Measurements from ENCODE around the gene FAM222A.

Gene FAM222A

GRCh38 chr12:109814600-109815150, 101.0 kb downstream of the FAM222A start:
- TF ChIP-seq EZH2phosphoT487 (IDR thresholded peaks at IDR 0.05; ENCODE audit: borderline replicate concordance, low read length): no peak
- no peak for TF ChIP-seq CTCF (IDR thresholded peaks at IDR 0.05; ENCODE audit: low read depth, low read length, poor library complexity, severe bottlenecking)
- Histone ChIP-seq H3K9me3 (ENCODE audit: control insufficient read depth, insufficient read depth, low read length) (no peaks in the 10 kb centered on the region), H3K27ac (ENCODE audit: low read depth, low read length) (no peak overlapping the region), H3F3A (ENCODE audit: control insufficient read depth, insufficient read depth) (no peaks in the 10 kb centered on the region), H3K4me1 (ENCODE audit: control insufficient read depth, low read length) (no peaks in the 10 kb centered on the region), H3K4me3 (ENCODE audit: low read length) (no peak overlapping the region), H4K20me1 (ENCODE audit: control insufficient read depth, insufficient read depth, low read depth, low read length) (no peaks in the 10 kb centered on the region), H3K79me2 (ENCODE audit: control insufficient read depth, low read length) (no peaks in the 10 kb centered on the region), H3K9me2 (replicated peaks; ENCODE audit: control insufficient read depth, low read length) (no peaks in the 10 kb centered on the region), H3K27me3 (ENCODE audit: control insufficient read depth, low read length) (peaks cover 3% of the 10 kb centered on the region; the same call in 1 of the 2 replicates), H3K36me3 (ENCODE audit: control insufficient read depth, low read length) (no peaks in the 10 kb centered on the region), H3K4me2 (ENCODE audit: low read length) (no peak overlapping the region)

DNA sequence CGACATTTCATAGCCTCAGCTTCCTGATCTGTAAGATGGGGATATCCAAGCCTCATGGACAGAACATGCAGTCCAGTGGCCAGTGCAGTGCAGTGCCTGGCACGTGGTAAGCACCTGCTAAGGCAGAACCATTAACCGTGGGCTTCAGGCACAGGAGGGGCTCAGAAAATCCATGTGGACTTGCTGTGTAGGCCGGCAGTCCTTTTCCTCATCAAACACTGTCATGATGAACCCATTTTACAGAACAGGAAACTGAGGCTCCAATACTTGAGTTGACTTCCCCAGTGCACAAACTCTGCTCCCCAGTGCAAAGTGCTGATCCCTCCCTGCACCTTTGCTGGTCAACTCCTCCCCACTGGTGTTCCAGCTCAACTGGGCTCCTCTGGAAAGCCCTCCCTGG, 101.6 kb downstream of the FAM222A start:
- Histone ChIP-seq H3K4me3 (ENCODE audit: low read length) (no peak overlapping the region), H3K27me3 (ENCODE audit: control insufficient read depth, low read length) (peaks cover 3% of the 10 kb centered on the region; the same call in 1 of the 2 replicates), H3K9me2 (replicated peaks; ENCODE audit: control insufficient read depth, low read length) (no peaks in the 10 kb centered on the region), H3K4me2 (ENCODE audit: low read length) (no peak overlapping the region), H3K27ac (ENCODE audit: low read depth, low read length) (no peak overlapping the region), H3K9me3 (ENCODE audit: control insufficient read depth, insufficient read depth, low read length) (no peaks in the 10 kb centered on the region), H4K20me1 (ENCODE audit: control insufficient read depth, insufficient read depth, low read depth, low read length) (no peaks in the 10 kb centered on the region), H3F3A (ENCODE audit: control insufficient read depth, insufficient read depth) (no peaks in the 10 kb centered on the region), H3K79me2 (ENCODE audit: control insufficient read depth, low read length) (no peaks in the 10 kb centered on the region), H3K4me1 (ENCODE audit: control insufficient read depth, low read length) (no peaks in the 10 kb centered on the region), H3K36me3 (ENCODE audit: control insufficient read depth, low read length) (no peaks in the 10 kb centered on the region)
- TF ChIP-seq EZH2phosphoT487 (IDR thresholded peaks at IDR 0.05; ENCODE audit: borderline replicate concordance, low read length): no peak
- TF ChIP-seq CTCF (IDR thresholded peaks at IDR 0.05; ENCODE audit: low read depth, low read length, poor library complexity, severe bottlenecking): no peak

- Histone ChIP-seq H3K36me3 (ENCODE audit: control insufficient read depth, low read length) (no peaks in the 10 kb centered on the region), H3K4me2 (ENCODE audit: low read length) (no peak overlapping the region), H3K4me3 (ENCODE audit: low read length) (no peak overlapping the region), H3K4me1 (ENCODE audit: control insufficient read depth, low read length) (no peaks in the 10 kb centered on the region), H3K9me3 (ENCODE audit: control insufficient read depth, insufficient read depth, low read length) (no peaks in the 10 kb centered on the region), H3K27me3 (ENCODE audit: control insufficient read depth, low read length) (peaks cover 3% of the 10 kb centered on the region; the same call in 1 of the 2 replicates), H3K79me2 (ENCODE audit: control insufficient read depth, low read length) (no peaks in the 10 kb centered on the region), H4K20me1 (ENCODE audit: control insufficient read depth, insufficient read depth, low read depth, low read length) (no peaks in the 10 kb centered on the region), H3F3A (ENCODE audit: control insufficient read depth, insufficient read depth) (no peaks in the 10 kb centered on the region), H3K9me2 (replicated peaks; ENCODE audit: control insufficient read depth, low read length) (no peaks in the 10 kb centered on the region), H3K27ac (ENCODE audit: low read depth, low read length) (no peak overlapping the region)
- TF ChIP-seq EZH2phosphoT487 (IDR thresholded peaks at IDR 0.05; ENCODE audit: borderline replicate concordance, low read length): no peak
- TF ChIP-seq CTCF (IDR thresholded peaks at IDR 0.05; ENCODE audit: low read depth, low read length, poor library complexity, severe bottlenecking): no peak
Observed at GRCh38 chr12:109815757-109816617, 102.4 kb downstream of the FAM222A start.
